Tibial nerve (tissue), 4 donors: Measurements from ENCODE around the gene ZBTB7C. TPM values are rescaled to one million over a fixed set of nuclear protein-coding genes. Genes with fewer than 3 reads are reported as not detected.
A peak's percentile ranks its signal among the peaks of the same experiment; 100 is the strongest.

ENCODE experiments used
- DNase-seq, 2 donors: peaks; one replicate each; pipeline ENCODE4 v3.0.0-alpha.2; 2019; ENCODE audit warnings: low spot score in 2 of 2
- H3K27ac ChIP-seq, 4 donors: fragments of 200-600 bp; sonication (generic) in 3 of 4; one replicate each; pipeline ENCODE4 v1.5.1; 2017 to 2019; ENCODE audit warnings: mild to moderate bottlenecking in 1 of 4
- H3K27me3 ChIP-seq, 2 donors: fragments of 200-600 bp; sonication (generic) in 1 of 2; one replicate each; pipeline versions ENCODE4 v1.5.1 to v1.6.0; 2017 to 2019
- H3K36me3 ChIP-seq, 3 donors: fragments of 200-600 bp; sonication (generic); one replicate each; pipeline ENCODE4 v1.5.1; 2018 to 2019
- H3K4me1 ChIP-seq, 4 donors: fragments of 200-600 bp; sonication (generic) in 3 of 4; one replicate each; pipeline ENCODE4 v1.5.1; 2017 to 2019
- H3K4me3 ChIP-seq, 4 donors: fragments of 200-600 bp; sonication (generic) in 3 of 4; one replicate each; pipeline ENCODE4 v1.5.1; 2017 to 2019; ENCODE audit warnings: mild to moderate bottlenecking in 1 of 4, moderate library complexity in 1 of 4
- H3K9me3 ChIP-seq, 4 donors: fragments of 200-600 bp; sonication (generic) in 3 of 4; one replicate each; pipeline ENCODE4 v1.5.1; 2017 to 2019
- CTCF ChIP-seq, 5 experiments: fragments of 200-600 bp in 3 of 5; fragments of 450-650 bp in 2 of 5; sonication (generic) in 3 of 5; IDR thresholded peaks; one replicate each; pipeline ENCODE4 v1.5.1; 2016 to 2019; ENCODE audit warnings: antibody characterized with exemption in 5 of 5, mild to moderate bottlenecking in 3 of 5, moderate library complexity in 2 of 5
- EP300 ChIP-seq, 2 donors: sonication (generic); formaldehyde crosslinking; IDR thresholded peaks; one replicate each; pipeline ENCODE4 v1.6.1; 2017; ENCODE audit warnings: antibody characterized with exemption in 2 of 2, mild to moderate bottlenecking in 1 of 2
- POLR2A ChIP-seq, 2 donors: fragments of 450-650 bp; IDR thresholded peaks; one replicate each; pipeline ENCODE4 v1.6.1; 2017; ENCODE audit warnings: antibody characterized with exemption in 2 of 2, mild to moderate bottlenecking in 2 of 2, moderate library complexity in 2 of 2
- WGBS, 2 donors: methylation state at CpG; one replicate each; pipeline ENCODE4 v1.1.5; 2018; 5-methylcytosine and 5-hydroxymethylcytosine counted together
- total RNA-seq, 4 donors: library from RNA; depleted of rRNA; stranded (reverse); fragments of >200 nt; gene quantifications; one replicate each; pipeline ENCODE4 v1.1.0, GENCODE V29; 2016

ZBTB7C gene
- total RNA-seq, 4 donors from 2014 or later: 24.6 to 95.0 (median 75.3) TPM

- peak overlapping the region in 2 of 4 donors; percentile 37 to 55 for H3K27ac ChIP-seq
- TF ChIP-seq POLR2A (IDR thresholded peaks at IDR 0.05) (no peak), EP300 (IDR thresholded peaks at IDR 0.05) (no peak), CTCF (IDR thresholded peaks at IDR 0.05) (no peak)
- no peak overlapping the region for H3K4me3 ChIP-seq
- H3K9me3 ChIP-seq: no peaks in the 10 kb centered on the region
- DNase-seq: no peak
- H3K27me3 ChIP-seq: no peaks in the 10 kb centered on the region
- WGBS, 2 donors: 62% methylated on average over 7 of the region's 7 CpGs
- no peaks in the 10 kb centered on the region for H3K36me3 ChIP-seq
- peaks cover 0 to 26% (median 0%) of the 10 kb centered on the region in 4 donors for H3K4me1 ChIP-seq
Measured at GRCh38 chr18:48374423-48375149, 34.6 kb downstream of the ZBTB7C start.

DNA sequence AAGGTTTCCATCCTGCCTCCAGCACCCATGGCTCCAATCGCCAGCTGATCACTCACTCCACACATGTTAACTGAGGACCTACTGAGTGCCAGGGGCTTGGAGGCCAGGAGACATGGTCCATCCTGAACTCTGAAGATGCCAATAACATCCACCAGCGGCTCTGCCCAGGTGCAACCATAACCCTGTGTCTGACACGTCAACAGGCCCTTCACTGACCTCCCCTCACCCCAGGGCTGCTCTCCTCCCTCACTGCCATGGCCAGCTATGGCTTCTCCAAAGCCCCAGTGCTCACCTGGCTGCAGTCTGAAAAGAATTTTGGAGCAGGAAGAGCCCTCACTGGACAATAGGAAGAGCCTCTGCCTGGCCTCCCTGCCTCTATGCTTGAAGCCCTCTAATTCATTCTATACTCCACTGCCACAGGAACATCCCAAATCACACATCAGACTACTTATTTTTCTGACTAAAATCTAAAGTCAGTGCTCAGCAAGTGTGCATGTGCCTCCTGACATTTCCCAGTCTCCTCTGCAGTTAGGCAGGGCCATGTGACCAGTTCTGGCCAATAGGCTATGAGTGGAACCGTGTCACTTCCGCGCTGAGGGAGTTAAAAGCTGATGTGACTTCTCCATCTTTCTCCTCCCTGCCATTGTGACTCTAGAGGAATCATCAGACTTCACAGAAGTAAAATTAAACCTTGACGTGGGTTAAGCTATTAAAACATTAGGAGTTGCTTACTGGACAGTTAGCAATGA lies 37.2 kb downstream of the ZBTB7C start:
- TF ChIP-seq POLR2A (IDR thresholded peaks at IDR 0.05) (no peak), CTCF (IDR thresholded peaks at IDR 0.05) (no peak), EP300 (IDR thresholded peaks at IDR 0.05) (no peak)
- no peak overlapping the region for H3K27ac ChIP-seq
- H3K4me3 ChIP-seq: no peak overlapping the region
- 83 to 89% methylated on average over 7 of the region's 7 CpGs for WGBS, 2 donors
- no peaks in the 10 kb centered on the region for H3K36me3 ChIP-seq
- DNase-seq: no peak
- H3K9me3 ChIP-seq: no peaks in the 10 kb centered on the region
- no peaks in the 10 kb centered on the region for H3K27me3 ChIP-seq
- H3K4me1 ChIP-seq: peaks cover 0 to 26% (median 0%) of the 10 kb centered on the region in 4 donors

GRCh38 chr18:48367557-48367956 lies 41.6 kb downstream of the ZBTB7C start:
- H3K27me3 ChIP-seq: no peaks in the 10 kb centered on the region
- WGBS, 2 donors: 56 to 57% methylated on average over 4 of the region's 4 CpGs
- no peak for TF ChIP-seq EP300 (IDR thresholded peaks at IDR 0.05)
- TF ChIP-seq CTCF (IDR thresholded peaks at IDR 0.05): no peak

DNA sequence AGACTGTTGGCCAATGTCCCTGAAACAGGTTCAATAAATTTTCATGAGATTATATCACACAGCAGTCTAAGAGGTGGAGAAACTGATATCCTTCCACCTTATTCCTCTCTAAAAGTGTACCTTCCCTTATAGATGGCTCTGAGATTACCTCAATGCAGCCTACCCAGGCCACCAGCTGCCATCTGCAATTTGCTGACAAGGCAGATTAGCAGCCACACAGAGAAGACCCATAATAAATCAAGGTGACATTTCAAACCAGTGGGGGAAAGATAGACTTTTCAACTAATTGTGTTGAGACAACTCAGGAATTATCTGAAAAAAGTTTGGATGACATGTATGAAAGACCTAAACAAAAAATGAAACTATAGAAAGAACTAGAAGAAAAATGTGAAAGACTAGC lies 43.2 kb downstream of the ZBTB7C start:
- Histone ChIP-seq H3K27me3 (no peaks in the 10 kb centered on the region), H3K27ac (no peak overlapping the region), H3K9me3 (no peaks in the 10 kb centered on the region), H3K4me1 (peaks cover 0 to 20% (median 0%) of the 10 kb centered on the region in 4 donors), H3K4me3 (no peak overlapping the region), H3K36me3 (no peaks in the 10 kb centered on the region)
- TF ChIP-seq CTCF (IDR thresholded peaks at IDR 0.05) (no peak), EP300 (IDR thresholded peaks at IDR 0.05) (no peak), POLR2A (IDR thresholded peaks at IDR 0.05) (no peak)
- no peak for DNase-seq

More at GRCh38 chr18:48367557-48367956, 41.6 kb downstream of the ZBTB7C start:
- no peak for DNase-seq
- no peaks in the 10 kb centered on the region for H3K9me3 ChIP-seq
- H3K36me3 ChIP-seq: no peaks in the 10 kb centered on the region
- H3K27ac ChIP-seq: no peak overlapping the region
- no peak overlapping the region for H3K4me3 ChIP-seq
- H3K4me1 ChIP-seq: peaks cover 0 to 14% (median 0%) of the 10 kb centered on the region in 4 donors

GRCh38 chr18:48364146-48364545 lies 45.0 kb downstream of the ZBTB7C start:
- no peak overlapping the region for H3K27ac ChIP-seq
- H3K4me1 ChIP-seq: peaks cover 0 to 37% (median 0%) of the 10 kb centered on the region in 4 donors
- no peak overlapping the region for H3K4me3 ChIP-seq
- DNase-seq: no peak
- no peaks in the 10 kb centered on the region for H3K36me3 ChIP-seq
- TF ChIP-seq EP300 (IDR thresholded peaks at IDR 0.05) (no peak), POLR2A (IDR thresholded peaks at IDR 0.05) (no peak), CTCF (IDR thresholded peaks at IDR 0.05) (no peak)
- WGBS, 2 donors: 77% methylated on average over 5 of the region's 5 CpGs
- no peaks in the 10 kb centered on the region for H3K9me3 ChIP-seq
- no peaks in the 10 kb centered on the region for H3K27me3 ChIP-seq
